ENCODE results near the gene ZEB1. TPM values are rescaled to one million over a fixed set of nuclear protein-coding genes. Genes with fewer than 3 reads are reported as not detected.
"Not testable (repeated sequence)": the region's sequence is repeated elsewhere in the genome, so short reads cannot be mapped to it uniquely, and the experiment has no call there.

Gene ZEB1
- total RNA-seq, 2 experiments from 2014 or later = 48.9 to 57.0 TPM

GRCh38 chr10:31524460-31524859 lies 205.4 kb downstream of the ZEB1 start:
- Mint-ChIP-seq H3K9me3 (ENCODE audit: low read depth) (no peaks in the 10 kb centered on the region), H3K27me3 (no peaks in the 10 kb centered on the region), H3K27ac (no peak overlapping the region), H3K4me3 (no peak overlapping the region), H3K36me3 (peaks cover 62% of the 10 kb centered on the region), H3K4me1 (no peaks in the 10 kb centered on the region)
- no peak for DNase-seq
- CTCF ChIA-PET = no interaction called here
- ATAC-seq = no peak

- Mint-ChIP-seq H3K36me3 (peaks cover 50% of the 10 kb centered on the region), H3K9me3 (ENCODE audit: low read depth) (no peaks in the 10 kb centered on the region), H3K27me3 (no peaks in the 10 kb centered on the region), H3K4me1 (no peaks in the 10 kb centered on the region), H3K4me3 (no peak overlapping the region), H3K27ac (no peak overlapping the region)
- ATAC-seq (no peak), DNase-seq (no peak)
- CTCF ChIA-PET = no interaction called here
Observed at GRCh38 chr10:31526178-31526577, 207.2 kb downstream of the ZEB1 start.

- Mint-ChIP-seq H3K27me3 (no peaks in the 10 kb centered on the region), H3K9me3 (ENCODE audit: low read depth) (no peaks in the 10 kb centered on the region), H3K36me3 (peaks cover 45% of the 10 kb centered on the region), H3K4me1 (no peaks in the 10 kb centered on the region), H3K4me3 (no peak overlapping the region), H3K27ac (no peak overlapping the region)
- no peak for DNase-seq
- CTCF ChIA-PET = no interaction called here
- ATAC-seq = no peak
Observed at GRCh38 chr10:31526681-31527080, 207.7 kb downstream of the ZEB1 start.

GRCh38 chr10:31528831-31529230 lies 209.8 kb downstream of the ZEB1 start:
- peaks cover 9% of the 10 kb centered on the region for H3K27me3 Mint-ChIP-seq
- DNase-seq = no peak
- H3K27ac Mint-ChIP-seq = no peak overlapping the region
- no peaks in the 10 kb centered on the region for H3K4me1 Mint-ChIP-seq
- peaks cover 35% of the 10 kb centered on the region for H3K36me3 Mint-ChIP-seq
- CTCF ChIA-PET = no interaction called here
- H3K4me3 Mint-ChIP-seq = no peak overlapping the region
- no peaks in the 10 kb centered on the region for H3K9me3 Mint-ChIP-seq (ENCODE audit: low read depth)
- ATAC-seq = no peak

GRCh38 chr10:31536302-31536701 lies 217.3 kb downstream of the ZEB1 start:
- H3K4me1 Mint-ChIP-seq = no peaks in the 10 kb centered on the region
- no peaks in the 10 kb centered on the region for H3K9me3 Mint-ChIP-seq (ENCODE audit: low read depth)
- ATAC-seq (no peak), DNase-seq (no peak)
- H3K27ac Mint-ChIP-seq = no peak overlapping the region
- peaks cover 48% of the 10 kb centered on the region for H3K27me3 Mint-ChIP-seq
- CTCF ChIA-PET = no interaction called here
- H3K4me3 Mint-ChIP-seq = no peak overlapping the region
- no peaks in the 10 kb centered on the region for H3K36me3 Mint-ChIP-seq

GRCh38 chr10:31549896-31550295 lies 230.9 kb downstream of the ZEB1 start:
- no peak for DNase-seq
- CTCF ChIA-PET = no interaction called here
- Mint-ChIP-seq H3K36me3 (no peaks in the 10 kb centered on the region), H3K4me3 (no peak overlapping the region), H3K27me3 (no peaks in the 10 kb centered on the region), H3K4me1 (no peaks in the 10 kb centered on the region), H3K9me3 (ENCODE audit: low read depth) (peaks cover 2% of the 10 kb centered on the region), H3K27ac (no peak overlapping the region)
- ATAC-seq = no peak

- ATAC-seq = no peak
- peaks cover 20% of the 10 kb centered on the region for H3K9me3 Mint-ChIP-seq (ENCODE audit: low read depth)
- H3K4me1 Mint-ChIP-seq = no peaks in the 10 kb centered on the region
- DNase-seq = no peak
- no peak overlapping the region for H3K27ac Mint-ChIP-seq
- no peak overlapping the region for H3K4me3 Mint-ChIP-seq
- CTCF ChIA-PET = no interaction called here
- peaks cover 16% of the 10 kb centered on the region for H3K27me3 Mint-ChIP-seq
- peaks cover 8% of the 10 kb centered on the region for H3K36me3 Mint-ChIP-seq
Observed at GRCh38 chr10:31554556-31554955, 235.5 kb downstream of the ZEB1 start.

- H3K36me3 Mint-ChIP-seq = peaks cover 8% of the 10 kb centered on the region
- H3K4me1 Mint-ChIP-seq = no peaks in the 10 kb centered on the region
- no peak overlapping the region for H3K4me3 Mint-ChIP-seq
- DNase-seq (no peak), ATAC-seq (no peak)
- peaks cover 20% of the 10 kb centered on the region for H3K9me3 Mint-ChIP-seq (ENCODE audit: low read depth)
- CTCF ChIA-PET = interaction anchor here (0.9 kb wide), 1 partner anchor 11 kb away, joined by 3 read pairs; no protein-coding TSS in a partner anchor
- H3K27ac Mint-ChIP-seq = no peak overlapping the region
- H3K27me3 Mint-ChIP-seq = peaks cover 35% of the 10 kb centered on the region
Observed at GRCh38 chr10:31557854-31558253, 238.8 kb downstream of the ZEB1 start.

- CTCF ChIA-PET = interaction anchor here (1.0 kb wide), 1 partner anchor 10 kb away, joined by 3 read pairs; no protein-coding TSS in a partner anchor
- DNase-seq; H3K4me3 Mint-ChIP-seq; H3K27ac Mint-ChIP-seq; H3K4me1 Mint-ChIP-seq; ATAC-seq; H3K9me3 Mint-ChIP-seq (ENCODE audit: low read depth); H3K36me3 Mint-ChIP-seq: not testable (repeated sequence)
- peaks cover 54% of the 10 kb centered on the region for H3K27me3 Mint-ChIP-seq
Observed at GRCh38 chr10:31568252-31568861, 249.3 kb downstream of the ZEB1 start.

- DNase-seq = no peak
- Mint-ChIP-seq H3K36me3 (no peaks in the 10 kb centered on the region), H3K4me1 (no peaks in the 10 kb centered on the region), H3K27ac (no peak overlapping the region), H3K9me3 (ENCODE audit: low read depth) (no peaks in the 10 kb centered on the region), H3K4me3 (no peak overlapping the region), H3K27me3 (peaks cover 24% of the 10 kb centered on the region)
- no peak for ATAC-seq
- CTCF ChIA-PET = no interaction called here
Observed at GRCh38 chr10:31574577-31574976, 255.6 kb downstream of the ZEB1 start.

- Mint-ChIP-seq H3K9me3 (ENCODE audit: low read depth) (no peaks in the 10 kb centered on the region), H3K4me3 (no peak overlapping the region), H3K36me3 (no peaks in the 10 kb centered on the region), H3K27me3 (peaks cover 8% of the 10 kb centered on the region), H3K27ac (no peak overlapping the region), H3K4me1 (peaks cover 7% of the 10 kb centered on the region)
- DNase-seq (no peak), ATAC-seq (no peak)
- CTCF ChIA-PET = no interaction called here
Observed at GRCh38 chr10:31578181-31578852, 259.3 kb downstream of the ZEB1 start.

GRCh38 chr10:31578951-31579350 lies 259.9 kb downstream of the ZEB1 start:
- H3K27me3 Mint-ChIP-seq = peaks cover 5% of the 10 kb centered on the region
- H3K4me3 Mint-ChIP-seq = no peak overlapping the region
- no peaks in the 10 kb centered on the region for H3K9me3 Mint-ChIP-seq (ENCODE audit: low read depth)
- H3K4me1 Mint-ChIP-seq = peaks cover 7% of the 10 kb centered on the region
- H3K27ac Mint-ChIP-seq = no peak overlapping the region
- CTCF ChIA-PET = no interaction called here
- ATAC-seq (no peak), DNase-seq (no peak)
- H3K36me3 Mint-ChIP-seq = no peaks in the 10 kb centered on the region

Data from activated CD8-positive, alpha-beta memory T cell treated with anti-CD3 and anti-CD28 coated beads, Interleukin-2, amount 10 ng/mL, durations not matched to agents 7 days and 5 days (primary cell).